Immature natural killer cell (primary cell): ENCODE measurements around the gene INSR. TPM values are rescaled to one million over a fixed set of nuclear protein-coding genes. Genes with fewer than 3 reads are reported as not detected.

Source experiments
- DNase-seq, 3 donors: peaks; one replicate each; pipeline ENCODE4 v3.0.0; 2022; ENCODE audit warnings: mixed read lengths in 1 of 3
- H3K27ac Mint-ChIP-seq, 6 donors: one replicate each; pipeline ENCODE4 v1.8.0; 2020; ENCODE audit warnings: mixed read lengths in 6 of 6, mild to moderate bottlenecking in 5 of 6, inconsistent platforms in 4 of 6, moderate library complexity in 3 of 6
- H3K27me3 Mint-ChIP-seq, 3 donors: one replicate each; pipeline ENCODE4 v1.8.0; 2020 to 2021; ENCODE audit warnings: low read depth in 3 of 3, mild to moderate bottlenecking in 3 of 3, mixed read lengths in 3 of 3, moderate library complexity in 3 of 3, inconsistent platforms in 1 of 3
- H3K36me3 Mint-ChIP-seq, 3 donors: one replicate each; pipeline ENCODE4 v1.8.0; 2020; ENCODE audit warnings: mixed read lengths in 3 of 3, inconsistent platforms in 2 of 3, mild to moderate bottlenecking in 2 of 3
- H3K4me1 Mint-ChIP-seq, 2 donors: one replicate each; pipeline ENCODE4 v1.8.0; 2020; ENCODE audit warnings: inconsistent platforms in 2 of 2, mild to moderate bottlenecking in 2 of 2, mixed read lengths in 2 of 2, moderate library complexity in 1 of 2
- H3K4me3 Mint-ChIP-seq, 5 donors: one replicate each; pipeline ENCODE4 v1.8.0; 2020; ENCODE audit warnings: mild to moderate bottlenecking in 5 of 5, mixed read lengths in 5 of 5, inconsistent platforms in 3 of 5, moderate library complexity in 3 of 5
- H3K9me3 Mint-ChIP-seq, 6 donors: one replicate each; pipeline ENCODE4 v1.8.0; 2020; ENCODE audit warnings: mild to moderate bottlenecking in 6 of 6, mixed read lengths in 6 of 6, inconsistent platforms in 4 of 6, moderate library complexity in 3 of 6
- polyA plus RNA-seq, 3 donors: library from polyadenylated mRNA; unstranded; fragments of 300-500 nt; fragmentation: Illumina TruSeq; gene quantifications; one replicate each; pipeline ENCODE4 v1.2.3, GENCODE V29; 2021

Gene INSR
- polyA plus RNA-seq, 3 donors from 2014 or later = 0.03 to 0.29 (median 0.04) TPM

DNA sequence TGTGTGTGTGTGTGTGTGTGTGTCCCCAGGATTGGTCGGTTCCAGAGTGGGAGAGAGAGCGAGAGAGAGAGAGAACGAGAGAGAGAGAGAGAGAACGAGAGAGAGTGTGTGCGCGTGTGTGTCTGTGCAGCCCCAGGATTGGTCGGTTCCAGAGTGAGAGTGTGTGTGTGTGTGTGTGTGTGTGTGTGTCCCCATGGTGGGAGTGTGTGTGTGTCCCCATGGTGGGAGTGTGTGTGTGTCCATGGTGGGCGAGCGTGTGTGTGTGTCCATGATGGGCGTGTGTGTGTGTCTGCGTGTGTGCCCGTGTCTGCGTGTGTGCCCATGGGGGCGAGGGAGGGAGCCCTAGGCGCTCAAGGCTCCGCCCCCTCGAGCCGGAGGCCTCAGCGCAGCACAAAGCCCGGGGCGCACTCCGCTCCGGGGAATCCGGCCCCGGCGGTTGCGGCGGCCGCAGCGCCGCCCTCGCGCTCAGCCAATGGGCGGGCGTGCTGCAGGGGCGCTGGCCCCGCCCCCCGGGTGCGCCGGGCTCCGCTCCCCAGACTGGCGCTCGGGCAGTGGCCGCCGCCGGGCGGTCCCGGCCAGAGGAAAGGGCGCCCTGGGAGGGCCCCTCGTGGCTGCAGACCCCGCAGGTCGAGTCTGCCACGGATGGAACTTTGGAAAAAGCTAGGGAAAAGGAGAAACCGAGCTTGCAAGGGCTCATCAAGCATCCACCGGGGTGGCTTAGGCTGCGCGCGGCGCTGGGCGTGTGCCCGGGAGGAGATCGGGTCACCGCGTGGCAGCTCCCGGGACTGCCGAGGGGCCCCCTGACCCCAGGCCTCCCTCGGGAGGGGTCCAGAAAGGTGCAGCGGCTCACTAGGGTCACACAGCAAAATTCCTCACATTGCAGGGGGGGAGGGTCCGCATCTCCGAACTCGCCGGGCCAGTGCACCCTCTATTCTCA, 96.2 kb downstream of the INSR start:
- peak; percentile 92 to 95 (median 94) for DNase-seq
- peak overlapping the region; percentile 85 to 91 (median 90) for H3K4me3 Mint-ChIP-seq
- H3K27me3 Mint-ChIP-seq = peaks cover 12 to 28% (median 17%) of the 10 kb centered on the region in 3 donors
- peaks cover 29 to 41% of the 10 kb centered on the region in 2 donors for H3K4me1 Mint-ChIP-seq
- no peaks in the 10 kb centered on the region for H3K36me3 Mint-ChIP-seq
- H3K9me3 Mint-ChIP-seq = peaks cover 0 to 4% (median 0%) of the 10 kb centered on the region in 6 donors
- peak overlapping the region; percentile 90 to 98 (median 96) for H3K27ac Mint-ChIP-seq

DNA sequence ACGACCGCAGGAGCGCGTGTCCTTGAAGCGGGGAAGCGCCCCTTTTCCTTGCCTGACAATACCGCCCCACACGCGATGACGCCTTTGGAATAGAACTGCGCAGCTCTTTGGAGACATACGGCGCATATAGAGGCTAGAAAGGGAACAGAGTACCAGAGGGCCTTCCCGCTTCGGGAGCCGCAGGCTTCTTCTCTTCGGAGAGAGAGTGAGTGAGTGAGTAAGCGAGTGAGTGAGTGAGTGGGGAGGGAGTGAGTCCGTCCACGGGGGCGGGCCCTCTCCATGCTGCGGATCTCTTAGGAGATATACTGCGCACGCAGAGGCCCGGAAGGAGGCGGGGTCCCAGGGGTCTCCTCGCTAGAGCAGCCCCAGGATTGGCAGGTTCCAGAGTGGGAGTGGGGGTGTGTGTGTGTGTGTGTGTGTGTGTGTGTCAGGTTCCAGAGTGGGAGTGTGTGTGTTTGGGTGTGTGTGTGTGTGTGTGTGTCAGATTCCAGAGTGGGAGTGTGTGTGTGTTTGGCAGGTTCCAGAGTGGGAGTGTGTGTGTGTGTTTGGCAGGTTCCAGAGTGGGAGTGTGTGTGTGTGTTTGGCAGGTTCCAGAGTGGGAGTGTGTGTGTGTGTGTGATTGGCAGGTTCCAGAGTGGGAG, 97.0 kb downstream of the INSR start:
- peak; percentile 83 to 87 (median 84) for DNase-seq
- H3K36me3 Mint-ChIP-seq = no peaks in the 10 kb centered on the region
- H3K4me1 Mint-ChIP-seq = peaks cover 37 to 48% of the 10 kb centered on the region in 2 donors
- H3K27me3 Mint-ChIP-seq = peaks cover 12 to 31% (median 17%) of the 10 kb centered on the region in 3 donors
- H3K4me3 Mint-ChIP-seq = peak overlapping the region; percentile 85 to 91 (median 90)
- peaks cover 0 to 4% (median 0%) of the 10 kb centered on the region in 6 donors for H3K9me3 Mint-ChIP-seq
- H3K27ac Mint-ChIP-seq = peak overlapping the region; percentile 90 to 98 (median 96)

DNA sequence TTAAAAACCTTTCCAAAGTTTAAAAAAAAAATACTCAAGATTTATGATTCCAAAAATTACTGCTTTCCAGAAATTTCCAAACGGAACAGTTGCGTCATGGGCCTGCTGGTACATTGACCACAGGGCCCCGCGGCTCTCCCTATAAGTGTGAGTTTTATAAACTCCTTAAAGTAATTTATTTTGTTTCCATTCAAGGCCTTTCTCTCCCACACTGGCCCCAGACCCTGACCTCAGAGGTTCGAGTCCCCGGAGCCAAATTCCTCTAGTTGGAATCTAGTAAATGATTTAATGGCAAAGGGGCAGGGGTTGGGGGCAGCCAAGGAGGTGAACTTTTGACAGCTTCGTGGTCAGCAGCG, 97.5 kb downstream of the INSR start:
- Mint-ChIP-seq H3K27ac (peak overlapping the region in 5 of 6 donors; percentile 90 to 98 (median 95)), H3K27me3 (peaks cover 12 to 32% (median 15%) of the 10 kb centered on the region in 3 donors), H3K36me3 (no peaks in the 10 kb centered on the region), H3K4me1 (peaks cover 42 to 50% of the 10 kb centered on the region in 2 donors), H3K4me3 (peak overlapping the region; percentile 85 to 91 (median 90)), H3K9me3 (peaks cover 0 to 4% (median 0%) of the 10 kb centered on the region in 6 donors)
- DNase-seq = no peak

DNA sequence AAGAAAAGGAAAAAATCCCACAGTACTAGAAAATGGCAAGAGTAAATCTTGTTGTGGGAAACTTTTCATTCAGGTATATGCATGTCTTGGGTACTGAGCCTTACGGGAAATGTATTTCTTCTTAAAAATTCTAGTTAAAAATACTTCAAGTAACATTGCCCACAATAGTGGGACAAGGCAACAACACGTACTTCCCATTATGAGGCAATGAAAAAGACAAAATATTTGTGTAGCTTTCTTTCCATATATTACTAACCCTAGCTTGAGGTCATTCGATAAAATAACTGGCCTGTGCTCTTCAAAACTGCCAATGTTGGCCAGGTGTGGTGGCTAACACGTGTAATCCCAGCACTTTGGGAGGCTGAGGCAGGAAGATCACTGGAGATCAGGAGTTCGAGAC, 99.2 kb downstream of the INSR start:
- H3K9me3 Mint-ChIP-seq = peaks cover 0 to 4% (median 0%) of the 10 kb centered on the region in 6 donors
- peaks cover 12 to 27% (median 15%) of the 10 kb centered on the region in 3 donors for H3K27me3 Mint-ChIP-seq
- no peak for DNase-seq
- peaks cover 40 to 52% of the 10 kb centered on the region in 2 donors for H3K4me1 Mint-ChIP-seq
- H3K36me3 Mint-ChIP-seq = no peaks in the 10 kb centered on the region
- no peak overlapping the region for H3K27ac Mint-ChIP-seq
- H3K4me3 Mint-ChIP-seq = no peak overlapping the region

DNA sequence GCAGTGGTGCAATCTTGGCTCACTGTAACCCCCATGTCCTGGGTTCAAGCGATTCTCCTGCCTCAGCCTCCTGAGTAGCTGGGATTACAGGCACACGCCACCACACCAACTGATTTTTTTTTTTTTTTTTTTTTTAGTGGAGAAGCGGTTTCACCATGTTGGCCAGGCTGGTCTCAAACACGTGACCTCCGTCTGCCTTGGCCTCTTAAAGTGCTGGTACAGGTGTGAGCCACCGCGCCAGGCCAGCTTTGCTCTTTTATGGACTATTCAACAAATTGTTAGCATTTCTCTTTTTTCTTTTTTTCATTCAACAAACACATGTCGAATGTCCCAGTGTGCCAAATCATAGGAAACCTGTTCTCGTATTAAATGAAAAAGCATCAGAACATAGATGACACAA, 99.6 kb downstream of the INSR start:
- Mint-ChIP-seq H3K36me3 (no peaks in the 10 kb centered on the region), H3K4me3 (no peak overlapping the region), H3K9me3 (peaks cover 0 to 4% (median 0%) of the 10 kb centered on the region in 6 donors), H3K27ac (no peak overlapping the region), H3K27me3 (peaks cover 10 to 24% (median 12%) of the 10 kb centered on the region in 3 donors), H3K4me1 (peaks cover 35 to 50% of the 10 kb centered on the region in 2 donors)
- no peak for DNase-seq

DNA sequence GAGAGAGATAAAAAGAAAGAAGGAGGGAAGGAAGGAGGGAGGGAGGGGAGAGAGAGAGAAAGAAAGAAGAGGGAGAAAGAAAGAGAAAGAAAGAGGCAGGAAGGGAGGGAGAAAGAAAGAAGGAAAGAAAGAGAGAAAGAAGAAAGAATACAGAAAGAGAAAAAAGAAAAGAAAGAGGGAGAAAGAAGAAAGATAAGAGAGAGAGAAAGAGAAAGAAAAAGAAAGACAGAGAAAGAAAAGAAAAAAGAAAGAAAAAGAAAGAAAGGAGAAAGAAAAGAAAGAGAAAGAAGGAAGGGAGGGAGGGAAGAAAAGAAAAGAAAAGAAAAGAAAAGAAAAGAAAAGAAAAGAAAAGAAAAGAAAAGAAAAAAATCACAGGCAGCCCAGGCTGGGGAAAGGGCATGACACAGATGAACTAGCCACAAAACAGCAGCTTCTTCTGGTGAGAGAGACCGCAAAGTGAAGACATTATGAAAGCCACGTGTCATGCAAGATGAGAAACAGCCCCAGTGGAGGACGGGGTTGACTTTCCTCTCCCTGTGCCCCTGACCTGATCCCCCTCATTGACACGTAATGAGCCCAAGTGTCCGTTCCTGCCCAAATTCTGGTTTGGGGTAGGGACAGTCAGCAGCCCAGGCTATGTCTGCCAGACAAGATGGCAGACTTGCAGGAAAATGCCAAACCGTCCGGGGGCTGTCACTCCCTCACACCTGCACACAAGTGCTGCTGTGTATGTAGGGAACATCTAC, 102.1 kb downstream of the INSR start:
- peaks cover 38 to 52% of the 10 kb centered on the region in 2 donors for H3K4me1 Mint-ChIP-seq
- no peaks in the 10 kb centered on the region for H3K9me3 Mint-ChIP-seq
- H3K4me3 Mint-ChIP-seq = peak overlapping the region; percentile 54 to 82 (median 72)
- H3K36me3 Mint-ChIP-seq = no peaks in the 10 kb centered on the region
- DNase-seq = peak; percentile 75 to 78 (median 77)
- H3K27ac Mint-ChIP-seq = peak overlapping the region; percentile 70 to 85 (median 82)
- peaks cover 2 to 14% (median 4%) of the 10 kb centered on the region in 3 donors for H3K27me3 Mint-ChIP-seq

DNA sequence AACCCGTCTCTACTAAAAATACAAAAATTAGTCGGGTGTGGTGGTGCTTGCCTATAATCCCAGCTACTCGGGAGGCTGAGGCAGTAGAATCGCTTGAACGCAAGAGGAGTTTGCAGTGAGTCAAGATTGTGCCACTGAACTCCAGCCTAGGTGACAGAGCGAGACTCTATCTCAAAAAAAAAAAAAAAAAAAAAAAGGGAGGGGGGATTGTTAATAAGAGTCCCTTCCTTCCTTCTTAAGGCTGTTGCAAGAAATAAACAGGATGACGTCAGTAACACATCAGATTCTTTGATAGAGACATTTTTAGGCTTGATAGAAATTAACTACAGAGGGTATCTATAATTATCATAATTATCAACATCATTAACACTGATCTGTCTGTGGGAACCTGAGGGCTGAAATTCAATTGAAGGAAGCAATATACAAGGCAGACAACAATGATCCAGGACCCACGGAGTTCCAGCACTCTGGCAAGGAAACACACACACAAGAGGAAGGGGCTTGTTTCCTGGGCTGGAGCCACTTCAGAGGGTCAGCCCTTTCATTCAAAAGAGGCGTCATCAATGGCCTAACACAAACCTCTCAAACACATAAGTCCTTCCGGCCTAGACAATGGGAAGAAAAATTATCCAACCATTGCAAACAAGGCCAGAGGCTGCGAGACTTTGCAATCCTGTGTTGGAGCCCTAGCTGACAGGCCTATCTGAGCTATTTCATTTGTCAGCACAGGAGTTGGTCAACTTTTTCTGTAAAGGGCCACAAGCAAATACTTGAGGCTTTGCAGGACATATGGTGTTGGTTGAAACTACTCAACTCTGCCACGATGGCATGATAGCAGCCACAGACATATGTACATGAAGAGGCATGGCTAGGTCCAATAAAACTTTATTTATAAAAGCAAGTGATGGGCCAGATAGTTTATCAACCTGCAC, 105.2 kb downstream of the INSR start:
- no peaks in the 10 kb centered on the region for H3K9me3 Mint-ChIP-seq
- H3K4me1 Mint-ChIP-seq = peaks cover 61 to 77% of the 10 kb centered on the region in 2 donors
- peak overlapping the region in 1 of 5 donors; percentile 35 for H3K4me3 Mint-ChIP-seq
- peak overlapping the region in 5 of 6 donors; percentile 41 to 88 (median 71) for H3K27ac Mint-ChIP-seq
- no peak for DNase-seq
- peaks cover 5 to 19% (median 14%) of the 10 kb centered on the region in 3 donors for H3K27me3 Mint-ChIP-seq
- no peaks in the 10 kb centered on the region for H3K36me3 Mint-ChIP-seq

DNA sequence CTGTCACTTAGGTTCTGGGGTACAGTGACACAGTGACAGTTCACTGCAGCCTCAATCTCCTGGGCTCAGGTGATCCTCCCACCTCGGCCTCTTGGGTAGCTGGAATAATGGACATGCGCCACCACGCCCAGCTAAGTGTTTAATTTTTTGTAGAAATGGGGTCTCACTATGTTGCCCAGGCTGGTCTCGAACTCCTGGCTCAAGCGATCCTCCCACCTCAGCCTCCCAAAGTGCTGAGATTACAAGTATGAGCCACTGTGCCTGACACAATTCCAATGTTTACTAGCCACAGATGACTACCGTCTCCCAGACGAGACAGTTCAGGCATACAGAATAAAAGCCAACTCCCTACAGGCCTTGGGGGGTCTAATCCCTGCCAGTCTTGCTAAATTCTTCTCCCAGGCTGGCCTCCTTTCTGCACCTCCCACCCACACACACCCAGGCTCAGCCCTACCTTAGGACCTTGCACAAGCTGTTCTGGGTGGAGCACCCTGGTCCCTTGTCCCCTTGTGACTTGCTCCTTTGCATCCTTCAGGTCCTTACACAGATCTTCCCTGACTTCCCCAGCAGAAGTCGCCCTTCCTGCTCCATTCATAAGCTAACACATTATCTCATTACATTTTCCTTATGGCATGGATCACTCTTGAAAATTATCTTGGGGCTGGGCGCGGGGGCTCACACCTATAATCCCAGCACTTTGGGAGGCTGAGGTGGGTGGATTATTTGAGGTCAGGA, 106.4 kb downstream of the INSR start:
- Mint-ChIP-seq H3K4me1 (peaks cover 70 to 81% of the 10 kb centered on the region in 2 donors), H3K9me3 (no peaks in the 10 kb centered on the region), H3K4me3 (peak overlapping the region in 3 of 5 donors; percentile 3 to 27 (median 19)), H3K27ac (peak overlapping the region; percentile 48 to 88 (median 66)), H3K27me3 (peaks cover 13 to 29% (median 24%) of the 10 kb centered on the region in 3 donors), H3K36me3 (no peaks in the 10 kb centered on the region)
- no peak for DNase-seq

DNA sequence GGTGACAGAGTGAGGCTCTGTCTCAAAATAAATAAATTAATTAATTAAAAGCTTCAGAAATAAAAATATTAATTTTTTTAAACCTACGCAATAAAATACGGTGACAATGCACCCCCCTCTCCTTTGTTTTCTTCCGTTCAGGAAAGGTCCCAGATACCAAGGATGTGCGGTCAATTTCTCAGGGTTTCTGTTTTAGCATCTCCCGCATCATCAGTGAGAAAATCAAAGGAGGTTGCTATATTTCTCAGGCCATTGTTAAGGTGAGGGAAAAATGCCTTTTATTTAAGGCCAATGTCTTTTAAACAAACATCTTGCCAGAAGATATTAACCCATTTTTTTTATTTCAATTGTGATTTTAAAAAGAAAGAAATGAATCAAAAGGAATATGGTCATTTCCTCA, 111.7 kb downstream of the INSR start:
- peaks cover 53 to 63% of the 10 kb centered on the region in 2 donors for H3K4me1 Mint-ChIP-seq
- H3K36me3 Mint-ChIP-seq = no peaks in the 10 kb centered on the region
- DNase-seq = no peak
- H3K27me3 Mint-ChIP-seq = peaks cover 17 to 28% (median 22%) of the 10 kb centered on the region in 3 donors
- H3K4me3 Mint-ChIP-seq = peak overlapping the region; percentile 65 to 88 (median 77)
- H3K9me3 Mint-ChIP-seq = no peaks in the 10 kb centered on the region
- H3K27ac Mint-ChIP-seq = peak overlapping the region; percentile 91 to 98 (median 96)

DNA sequence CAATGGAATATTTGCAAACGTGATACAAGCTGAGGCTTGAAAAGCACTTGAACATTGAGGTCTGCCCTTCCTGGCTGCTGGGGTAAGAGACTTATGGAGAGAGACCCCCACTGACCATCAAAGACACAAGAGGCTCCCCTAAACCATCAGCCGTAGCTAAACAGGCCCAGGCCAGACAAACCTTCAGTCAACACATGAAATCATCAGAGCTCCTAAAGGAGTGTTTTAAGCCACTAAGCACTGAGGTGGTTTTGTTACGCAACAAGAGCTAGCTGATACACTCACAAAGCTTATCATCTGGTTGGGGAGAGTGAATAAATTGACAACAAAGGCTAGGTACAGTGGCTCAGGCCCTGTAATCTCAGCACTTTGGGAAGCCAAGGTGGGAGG, 114.3 kb downstream of the INSR start:
- Mint-ChIP-seq H3K9me3 (no peaks in the 10 kb centered on the region), H3K36me3 (no peaks in the 10 kb centered on the region), H3K27me3 (peaks cover 12 to 16% (median 14%) of the 10 kb centered on the region in 3 donors), H3K4me1 (peaks cover 35 to 41% of the 10 kb centered on the region in 2 donors), H3K4me3 (peak overlapping the region in 1 of 5 donors; percentile 8), H3K27ac (peak overlapping the region in 2 of 6 donors; percentile 32 to 74)
- DNase-seq = no peak

DNA sequence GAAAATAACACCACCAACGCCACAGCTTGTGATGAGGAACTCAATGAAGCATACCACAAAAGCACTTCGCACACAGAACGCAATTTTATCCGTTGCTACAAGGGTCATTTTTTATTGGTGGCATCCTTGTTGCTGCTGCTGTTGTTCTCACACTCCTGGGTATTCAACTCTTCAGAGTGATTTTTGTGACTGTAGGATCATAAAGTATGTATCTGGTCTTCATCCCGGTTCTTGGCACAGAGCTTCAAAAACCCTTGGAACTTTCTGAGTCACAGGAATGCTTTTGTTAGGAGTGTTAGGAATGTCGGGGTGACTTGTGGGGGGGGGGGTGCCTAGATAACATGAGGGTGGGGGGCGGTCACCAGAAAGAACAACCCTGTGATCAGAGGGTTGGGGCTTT, 116.3 kb downstream of the INSR start:
- Mint-ChIP-seq H3K27ac (no peak overlapping the region), H3K27me3 (peaks cover 5 to 8% (median 5%) of the 10 kb centered on the region in 3 donors), H3K4me1 (peaks cover 15 to 22% of the 10 kb centered on the region in 2 donors), H3K36me3 (no peaks in the 10 kb centered on the region), H3K4me3 (no peak overlapping the region), H3K9me3 (no peaks in the 10 kb centered on the region)
- no peak for DNase-seq

DNA sequence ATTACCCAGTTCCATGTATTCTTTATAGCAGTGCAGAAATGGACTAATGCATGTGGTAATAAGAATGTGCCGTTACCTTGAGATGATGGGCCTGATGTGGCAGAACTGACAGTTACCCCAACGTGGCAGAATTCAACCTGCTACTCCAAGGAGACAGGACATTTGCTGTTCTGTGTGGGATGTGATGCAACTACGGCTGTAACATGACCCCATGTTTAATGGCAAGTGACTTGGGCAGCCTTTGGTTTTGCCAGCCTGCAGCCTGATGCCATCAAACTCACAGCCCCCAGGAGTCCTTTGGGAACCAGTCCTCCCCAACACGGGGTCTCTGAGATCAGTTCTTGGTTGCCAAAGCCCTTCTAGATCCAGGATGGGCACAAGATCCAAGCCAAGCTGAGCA, 117.4 kb downstream of the INSR start:
- no peak overlapping the region for H3K27ac Mint-ChIP-seq
- H3K36me3 Mint-ChIP-seq = no peaks in the 10 kb centered on the region

More for the DNA sequence above, 117.4 kb downstream of the INSR start:
- peaks cover 8 to 16% of the 10 kb centered on the region in 2 donors for H3K4me1 Mint-ChIP-seq
- no peaks in the 10 kb centered on the region for H3K9me3 Mint-ChIP-seq
- H3K27me3 Mint-ChIP-seq = peaks cover 3 to 6% (median 4%) of the 10 kb centered on the region in 3 donors
- DNase-seq = no peak
- H3K4me3 Mint-ChIP-seq = no peak overlapping the region
